ENCODE measurements around the gene AUTS2. TPM values are rescaled to one million over a fixed set of nuclear protein-coding genes. Genes with fewer than 3 reads are reported as not detected.

AUTS2 gene
- total RNA-seq, 4 donors from 2014 or later: 29.8 to 114 (median 59.4) TPM

- no peaks in the 10 kb centered on the region for H3K36me3 ChIP-seq
- no peak for DNase-seq
- no peaks in the 10 kb centered on the region for H3K27me3 ChIP-seq
- no peaks in the 10 kb centered on the region for H3K9me3 ChIP-seq
- no peak overlapping the region for H3K27ac ChIP-seq
- 82 to 84% methylated on average over 4 of the region's 4 CpGs for WGBS, 2 donors (ENCODE audit: low coverage in 1 of 2)
- no peaks in the 10 kb centered on the region for H3K4me1 ChIP-seq
- no peak overlapping the region for H3K4me3 ChIP-seq
- TF ChIP-seq EP300 (IDR thresholded peaks at IDR 0.05; ENCODE audit: low read depth) (no peak), POLR2AphosphoS5 (IDR thresholded peaks at IDR 0.05) (no peak), POLR2A (IDR thresholded peaks at IDR 0.05) (no peak)
- TF ChIP-seq, protein P1, sequence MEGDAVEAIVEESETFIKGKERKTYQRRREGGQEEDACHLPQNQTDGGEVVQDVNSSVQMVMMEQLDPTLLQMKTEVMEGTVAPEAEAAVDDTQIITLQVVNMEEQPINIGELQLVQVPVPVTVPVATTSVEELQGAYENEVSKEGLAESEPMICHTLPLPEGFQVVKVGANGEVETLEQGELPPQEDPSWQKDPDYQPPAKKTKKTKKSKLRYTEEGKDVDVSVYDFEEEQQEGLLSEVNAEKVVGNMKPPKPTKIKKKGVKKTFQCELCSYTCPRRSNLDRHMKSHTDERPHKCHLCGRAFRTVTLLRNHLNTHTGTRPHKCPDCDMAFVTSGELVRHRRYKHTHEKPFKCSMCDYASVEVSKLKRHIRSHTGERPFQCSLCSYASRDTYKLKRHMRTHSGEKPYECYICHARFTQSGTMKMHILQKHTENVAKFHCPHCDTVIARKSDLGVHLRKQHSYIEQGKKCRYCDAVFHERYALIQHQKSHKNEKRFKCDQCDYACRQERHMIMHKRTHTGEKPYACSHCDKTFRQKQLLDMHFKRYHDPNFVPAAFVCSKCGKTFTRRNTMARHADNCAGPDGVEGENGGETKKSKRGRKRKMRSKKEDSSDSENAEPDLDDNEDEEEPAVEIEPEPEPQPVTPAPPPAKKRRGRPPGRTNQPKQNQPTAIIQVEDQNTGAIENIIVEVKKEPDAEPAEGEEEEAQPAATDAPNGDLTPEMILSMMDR (IDR thresholded peaks at IDR 0.05): no peak
- intact Hi-C loops (cut with DNase I; ENCODE audit: low total_unique reads) (no loop called here), in situ Hi-C loops (cut with MboI; ENCODE audit: low pct_ligation_motif_present in 1 of 4, low pct_unique_long_range_greater_than_20kb in 1 of 4, low sequenced_read_pairs in 3 of 4) (loop anchor here in 2 of 4 donors (25.0 kb wide), 1 partner anchor 497 kb away; no protein-coding TSS in a partner anchor)
These were observed 592.0 kb downstream of the AUTS2 start for GRCh38 chr7:70190281-70190680.

GRCh38 chr7:70193514-70193913 lies 595.2 kb downstream of the AUTS2 start:
- no peaks in the 10 kb centered on the region for H3K36me3 ChIP-seq
- no peak overlapping the region for H3K27ac ChIP-seq
- no peaks in the 10 kb centered on the region for H3K4me1 ChIP-seq
- in situ Hi-C loops (cut with MboI; ENCODE audit: low pct_ligation_motif_present in 1 of 4, low pct_unique_long_range_greater_than_20kb in 1 of 4, low sequenced_read_pairs in 3 of 4): loop anchor here in 2 of 4 donors (25.0 kb wide), 1 partner anchor 494 kb away; no protein-coding TSS in a partner anchor
- H3K27me3 ChIP-seq: no peaks in the 10 kb centered on the region
- TF ChIP-seq EP300 (IDR thresholded peaks at IDR 0.05; ENCODE audit: low read depth) (no peak), POLR2AphosphoS5 (IDR thresholded peaks at IDR 0.05) (no peak)
- TF ChIP-seq, protein P1 (IDR thresholded peaks at IDR 0.05): peak; percentile 16 to 34 (median 30)
- intact Hi-C loops (cut with DNase I; ENCODE audit: low total_unique reads): no loop called here
- no peaks in the 10 kb centered on the region for H3K9me3 ChIP-seq
- WGBS, 2 donors (ENCODE audit: low coverage in 1 of 2): 44 to 49% methylated on average over 4 of the region's 4 CpGs
- peak; percentile 11 for DNase-seq
- H3K4me3 ChIP-seq: no peak overlapping the region

GRCh38 chr7:70208236-70209063 lies 610.2 kb downstream of the AUTS2 start:
- H3K36me3 ChIP-seq: no peaks in the 10 kb centered on the region
- TF ChIP-seq POLR2A (IDR thresholded peaks at IDR 0.05) (no peak), POLR2AphosphoS5 (IDR thresholded peaks at IDR 0.05) (no peak), EP300 (IDR thresholded peaks at IDR 0.05; ENCODE audit: low read depth) (no peak)
- TF ChIP-seq, protein P1 (IDR thresholded peaks at IDR 0.05): no peak
- intact Hi-C loops (cut with DNase I; ENCODE audit: low total_unique reads) (no loop called here), in situ Hi-C loops (cut with MboI; ENCODE audit: low pct_ligation_motif_present in 1 of 4, low pct_unique_long_range_greater_than_20kb in 1 of 4, low sequenced_read_pairs in 3 of 4) (no loop called here)
- no peak for DNase-seq
- H3K9me3 ChIP-seq: no peaks in the 10 kb centered on the region
- H3K4me3 ChIP-seq: no peak overlapping the region
- no peaks in the 10 kb centered on the region for H3K4me1 ChIP-seq
- WGBS, 2 donors (ENCODE audit: low coverage in 1 of 2): 48 to 58% methylated on average over 5 of the region's 5 CpGs
- no peaks in the 10 kb centered on the region for H3K27me3 ChIP-seq
- H3K27ac ChIP-seq: no peak overlapping the region

- Histone ChIP-seq H3K4me1 (peaks cover 0 to 8% (median 4%) of the 10 kb centered on the region in 4 donors), H3K36me3 (no peaks in the 10 kb centered on the region), H3K27ac (no peak overlapping the region), H3K9me3 (no peaks in the 10 kb centered on the region), H3K27me3 (no peaks in the 10 kb centered on the region), H3K4me3 (no peak overlapping the region)
- in situ Hi-C loops (cut with MboI; ENCODE audit: low pct_ligation_motif_present in 1 of 4, low pct_unique_long_range_greater_than_20kb in 1 of 4, low sequenced_read_pairs in 3 of 4) (no loop called here), intact Hi-C loops (cut with DNase I; ENCODE audit: low total_unique reads) (no loop called here)
- 76 to 91% methylated on average over 5 of the region's 5 CpGs for WGBS, 2 donors (ENCODE audit: low coverage in 1 of 2)
- no peak for DNase-seq
- TF ChIP-seq EP300 (IDR thresholded peaks at IDR 0.05; ENCODE audit: low read depth): no peak
- TF ChIP-seq POLR2A (IDR thresholded peaks at IDR 0.05): no peak
- TF ChIP-seq POLR2AphosphoS5 (IDR thresholded peaks at IDR 0.05): no peak
- TF ChIP-seq, protein P1 (IDR thresholded peaks at IDR 0.05): no peak
These were observed 612.1 kb downstream of the AUTS2 start for GRCh38 chr7:70210200-70210935.
